ENCODE data around the gene ALK.

Gene ALK

DNA sequence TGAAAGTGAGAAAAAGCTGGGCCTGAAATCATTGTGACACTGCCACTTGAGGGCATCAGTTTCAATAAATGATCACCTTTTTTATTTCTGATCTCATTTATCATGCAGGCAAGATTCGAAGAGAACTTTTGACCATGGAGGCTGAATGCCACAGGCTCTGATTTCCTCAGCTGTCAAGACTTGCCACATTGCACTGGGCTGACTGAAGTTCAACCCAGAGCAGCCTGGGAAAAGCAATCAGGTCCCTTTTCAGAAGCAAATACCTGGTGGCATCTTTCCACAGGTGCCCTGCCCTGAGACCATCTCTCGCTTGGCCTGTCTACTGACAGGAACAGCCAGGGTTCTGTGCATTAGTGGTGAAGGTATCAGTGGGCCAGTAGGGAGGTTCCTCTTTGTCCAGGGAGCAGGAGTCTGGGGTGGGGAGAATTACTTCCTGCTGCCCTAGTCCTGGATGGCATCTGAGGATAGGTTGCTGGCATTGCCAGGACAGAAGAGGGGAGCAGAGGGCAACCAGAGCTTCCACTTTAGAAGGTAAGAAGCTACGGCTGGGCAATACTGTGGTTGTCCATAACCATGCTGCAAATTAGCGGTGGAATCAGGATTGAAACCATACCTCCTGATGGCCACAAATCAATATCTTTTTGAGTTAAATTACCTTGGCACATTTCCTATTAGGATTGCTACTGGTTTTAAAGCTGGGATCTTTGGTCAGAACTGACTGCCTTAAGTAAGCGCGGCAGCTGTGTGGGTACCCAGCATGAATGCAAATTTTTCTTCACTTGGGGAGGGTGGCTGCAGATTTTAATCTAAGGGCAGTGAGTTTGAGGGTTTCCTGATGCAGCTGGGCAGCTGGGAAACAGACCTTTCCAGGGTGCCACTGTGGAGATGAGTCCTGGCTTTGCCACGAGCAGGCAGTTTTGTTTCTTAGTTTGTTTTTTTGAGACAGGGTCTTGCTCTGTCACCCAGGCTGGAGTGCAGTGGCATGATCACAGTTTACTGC is 394.5 kb downstream of the ALK start:
- H3K4me3 ChIP-seq, result no peak overlapping the region
- H3K27ac ChIP-seq, result no peak overlapping the region

DNA sequence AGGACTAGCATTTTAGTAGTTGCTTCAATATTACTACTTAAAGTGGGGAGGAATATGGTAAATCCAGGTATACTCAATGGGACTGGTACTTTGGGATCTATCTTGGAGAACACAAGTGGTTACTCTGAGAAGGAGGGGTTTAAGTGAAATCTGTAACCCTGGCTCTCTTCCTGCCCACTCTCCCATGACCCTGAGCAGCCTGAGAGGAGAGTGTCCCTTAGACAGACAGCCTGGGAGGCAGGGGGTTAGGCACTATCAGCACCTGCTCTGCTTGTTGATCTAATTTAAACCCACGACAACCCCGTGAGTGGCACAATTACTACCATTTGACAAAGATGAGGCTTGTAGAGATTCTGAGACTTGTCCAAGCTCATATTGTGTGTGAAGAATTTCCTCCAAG is 395.5 kb downstream of the ALK start:
- H3K27ac ChIP-seq, result no peak overlapping the region
- no peak overlapping the region for H3K4me3 ChIP-seq

DNA sequence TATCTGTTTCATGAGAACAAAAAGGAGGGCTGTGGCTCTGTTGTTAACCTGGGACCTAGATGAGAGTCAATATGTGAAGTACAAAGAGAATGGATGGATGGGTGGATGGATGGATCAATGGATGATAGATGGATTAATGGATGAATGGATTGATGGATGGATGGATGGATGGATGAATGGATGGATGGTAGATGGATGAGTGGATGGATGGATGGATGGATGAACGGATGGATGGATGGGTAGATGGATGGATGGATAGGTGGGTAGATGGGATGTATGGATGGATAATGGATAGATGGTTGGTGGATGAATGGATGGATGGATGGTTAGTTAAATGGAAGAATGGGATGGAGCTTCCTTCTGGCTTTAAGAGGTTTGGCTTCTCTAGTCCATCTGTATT is 396.7 kb downstream of the ALK start:
- H3K27ac ChIP-seq, result no peak overlapping the region
- H3K4me3 ChIP-seq, result no peak overlapping the region

DNA sequence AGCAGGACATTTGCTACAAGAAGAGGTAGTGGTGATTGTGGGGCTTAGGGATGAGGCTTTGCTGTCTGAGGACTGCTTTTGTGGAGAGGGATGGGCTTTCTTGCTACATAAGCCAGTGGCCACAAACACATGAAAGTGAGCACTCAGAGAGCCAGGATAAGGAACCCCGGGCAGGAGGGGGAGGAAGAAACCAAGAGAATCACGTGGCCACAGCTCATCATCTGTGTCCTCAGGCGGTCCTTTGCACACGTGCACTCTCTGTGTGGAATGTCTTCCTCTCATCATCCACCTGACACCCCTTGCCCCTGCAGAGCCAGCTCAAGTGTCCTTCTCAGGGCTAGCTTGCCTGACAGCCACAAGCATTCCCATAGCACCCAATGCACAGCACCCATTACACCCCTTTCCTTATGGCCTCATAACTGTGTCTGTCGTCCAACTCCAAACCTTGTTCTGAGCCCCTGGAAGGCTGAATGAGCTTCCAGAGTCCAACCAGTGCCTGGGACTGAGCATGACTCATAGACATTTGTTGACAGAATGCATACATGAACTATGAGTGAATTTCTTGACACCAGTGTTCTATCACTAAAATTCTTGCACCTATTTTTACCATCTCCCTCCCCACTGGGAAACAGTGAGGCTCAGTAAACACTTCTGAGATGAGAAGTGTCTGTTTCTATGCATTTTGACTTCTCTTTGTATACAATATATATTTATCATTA is 398.3 kb downstream of the ALK start:
- no peak overlapping the region for H3K4me3 ChIP-seq
- H3K27ac ChIP-seq, result no peak overlapping the region

DNA sequence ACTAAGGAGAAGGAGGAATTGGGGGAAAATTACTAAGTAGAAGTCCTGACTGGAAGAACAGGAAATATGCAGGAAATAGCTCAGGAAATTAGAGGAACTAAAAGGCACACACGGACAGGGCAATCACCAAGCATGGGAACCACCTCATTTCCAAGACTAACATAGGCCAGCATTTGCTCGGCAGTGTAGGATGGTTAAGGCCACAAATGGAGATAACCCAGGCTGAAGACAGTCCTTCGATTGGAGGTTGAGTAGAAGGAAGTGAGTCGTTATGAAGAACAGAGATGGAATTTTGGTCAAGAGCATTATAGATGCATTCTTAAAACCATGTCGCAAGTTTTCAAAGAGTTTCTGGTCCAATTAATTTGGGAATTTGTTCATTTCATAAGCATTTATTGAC is 401.4 kb downstream of the ALK start:
- Histone ChIP-seq H3K4me3 (no peak overlapping the region), H3K27ac (no peak overlapping the region)

DNA sequence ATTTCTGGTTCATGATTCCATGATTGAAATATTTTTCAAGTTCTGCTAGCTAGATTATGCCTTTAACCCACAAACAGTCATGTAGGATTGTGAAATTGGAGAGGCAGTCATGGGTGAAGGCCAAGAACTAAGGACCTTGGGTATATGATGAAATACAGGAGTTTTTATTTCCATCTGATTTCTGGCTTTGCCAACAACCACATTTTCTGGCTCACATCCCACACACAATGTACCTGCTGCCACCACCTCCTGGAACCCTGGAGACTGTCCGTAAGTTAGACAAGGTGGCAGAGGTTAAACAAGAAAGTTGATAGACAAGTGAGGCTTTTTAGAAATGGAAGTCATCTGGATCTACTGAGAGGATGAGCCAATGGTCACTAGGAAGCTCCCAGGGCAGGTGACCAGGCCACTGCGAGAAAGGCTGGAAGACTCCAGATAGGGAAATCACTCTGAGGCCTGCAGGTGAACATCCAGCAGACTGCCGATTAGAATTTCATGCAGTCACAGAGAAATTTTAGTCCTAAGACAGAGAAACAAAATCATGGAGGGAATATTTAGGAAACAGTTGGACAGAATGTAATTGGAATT is 402.0 kb downstream of the ALK start:
- H3K27ac ChIP-seq, result no peak overlapping the region
- no peak overlapping the region for H3K4me3 ChIP-seq

DNA sequence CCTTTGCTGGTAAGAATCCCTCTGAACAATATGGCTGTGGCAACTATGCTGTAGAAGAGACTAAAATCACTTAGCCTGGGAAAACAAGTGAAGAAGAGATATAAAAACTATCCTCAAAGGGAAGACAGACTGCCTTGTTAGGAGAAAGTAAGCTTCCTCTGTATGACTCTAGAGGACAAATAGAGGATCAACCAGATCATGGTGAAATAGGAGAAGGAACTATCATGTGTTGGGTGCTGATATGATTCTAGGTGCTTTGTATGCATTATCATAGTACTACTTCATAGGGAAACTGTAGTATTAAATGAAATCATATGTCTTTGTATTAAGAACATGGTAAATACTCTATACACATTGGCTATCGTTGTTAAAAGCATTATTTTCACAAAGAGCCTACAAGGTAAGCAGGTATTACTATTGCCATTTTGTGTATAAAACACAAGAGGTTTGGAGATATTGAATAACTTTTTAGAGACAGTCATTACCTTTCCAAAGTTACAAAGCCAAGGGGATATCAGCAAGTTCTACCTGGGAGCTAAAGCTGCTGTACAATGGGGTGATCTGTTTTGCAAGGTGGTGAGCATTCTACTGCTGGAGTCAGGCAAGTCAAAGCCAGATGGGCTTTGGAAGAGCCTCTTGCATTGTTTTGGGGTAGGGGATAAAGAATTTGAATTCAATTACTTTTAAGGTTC is 402.6 kb downstream of the ALK start:
- H3K4me3 ChIP-seq, result no peak overlapping the region
- no peak overlapping the region for H3K27ac ChIP-seq

DNA sequence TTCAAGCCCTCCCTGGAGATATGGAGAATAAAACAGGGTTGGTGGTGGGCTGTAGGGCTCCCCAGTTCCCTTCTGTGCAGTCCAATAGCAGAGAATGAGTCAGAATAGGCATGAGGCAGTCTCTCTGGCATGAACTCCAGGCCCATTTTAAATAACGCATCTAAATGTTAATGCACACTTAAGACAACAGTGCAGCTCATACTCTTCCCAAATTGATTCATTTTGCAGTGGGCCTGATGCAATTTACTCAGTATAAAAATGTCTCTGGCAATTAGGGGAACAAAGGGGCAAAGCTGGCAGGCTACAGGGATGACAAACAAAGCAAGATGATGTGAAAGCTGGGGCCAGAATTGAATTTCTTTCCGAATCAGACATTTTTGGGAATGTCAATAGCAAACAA is 403.4 kb downstream of the ALK start:
- Histone ChIP-seq H3K27ac (no peak overlapping the region), H3K4me3 (no peak overlapping the region)

DNA sequence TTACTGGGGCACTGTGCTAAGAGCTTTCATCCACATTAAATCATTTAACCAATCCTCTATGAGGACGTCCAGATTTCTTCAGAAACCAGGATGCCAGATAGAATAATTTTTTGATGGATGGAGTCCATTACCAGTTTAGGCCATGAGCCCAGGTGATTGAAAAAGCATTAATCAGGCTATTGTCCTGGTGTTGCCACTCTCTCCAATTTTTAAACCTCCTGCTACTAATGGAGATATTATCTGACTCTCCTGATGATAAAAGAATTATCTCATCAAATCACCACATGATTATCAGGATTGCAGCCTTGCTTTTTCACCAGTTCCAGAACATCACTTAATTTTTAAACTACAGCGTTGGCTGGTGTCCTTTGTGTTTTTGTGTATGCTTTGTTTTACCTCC is 404.0 kb downstream of the ALK start:
- H3K4me3 ChIP-seq, result no peak overlapping the region

DNA sequence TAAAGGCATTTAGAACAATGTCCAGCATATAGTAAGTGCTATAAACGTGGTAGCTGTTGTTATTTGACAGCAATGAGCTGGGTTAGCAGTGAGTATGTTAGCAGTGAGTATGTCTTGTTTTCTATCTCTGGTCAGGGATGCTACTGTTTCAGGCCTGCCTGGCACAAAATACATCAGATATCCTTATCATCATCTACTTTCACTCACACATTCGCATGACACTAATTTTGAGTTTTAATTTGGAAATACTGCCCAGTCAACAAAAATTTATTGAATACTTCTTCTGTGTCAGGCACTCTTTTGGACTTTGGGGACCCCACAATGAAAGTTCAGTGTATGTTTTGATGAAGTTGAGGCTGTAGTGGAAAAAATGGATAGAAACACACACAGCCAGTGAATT is 404.6 kb downstream of the ALK start:
- Histone ChIP-seq H3K27ac (no peak overlapping the region), H3K4me3 (no peak overlapping the region)

More for the DNA sequence above, 404.0 kb downstream of the ALK start:
- no peak overlapping the region for H3K27ac ChIP-seq

DNA sequence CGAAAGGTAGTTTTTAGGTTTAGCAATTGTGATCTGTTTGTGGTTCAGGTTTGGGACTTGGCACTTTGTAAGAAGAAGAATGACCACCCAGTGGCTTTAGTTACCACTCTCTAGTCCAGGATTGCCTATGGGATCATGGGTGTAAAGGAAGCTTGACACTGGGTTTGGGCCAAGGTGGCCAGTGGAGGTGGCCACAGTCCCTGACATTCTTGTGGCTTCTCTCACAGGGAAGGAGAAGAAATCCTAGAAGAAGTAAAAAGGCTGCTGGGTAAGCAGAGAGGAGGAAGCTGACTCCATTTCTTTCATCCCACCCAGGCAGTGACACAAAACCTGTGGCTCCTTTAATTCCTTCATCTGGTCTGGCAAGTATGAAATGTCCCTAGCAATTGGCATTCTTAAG is 411.5 kb downstream of the ALK start:
- no peak overlapping the region for H3K4me3 ChIP-seq
- H3K27ac ChIP-seq, result no peak overlapping the region

DNA sequence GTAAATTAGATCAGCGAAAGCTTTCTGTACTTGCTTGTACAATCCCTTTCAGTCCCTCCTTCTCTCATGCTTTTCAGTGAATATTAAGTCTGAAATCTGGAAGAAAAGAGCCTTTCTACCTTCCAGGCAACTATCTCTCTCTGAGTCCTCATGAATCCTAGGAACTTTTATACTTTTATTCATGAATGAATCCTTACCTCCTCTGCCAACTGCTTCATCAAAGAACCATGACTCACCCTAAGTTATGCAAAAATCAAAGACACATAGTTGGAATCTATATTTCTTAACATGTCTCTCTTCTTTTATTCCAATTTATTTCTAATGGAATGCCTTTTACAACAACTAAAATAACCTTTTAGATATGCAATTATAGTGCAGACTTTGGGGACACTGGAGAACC is 412.0 kb downstream of the ALK start:
- H3K4me3 ChIP-seq, result no peak overlapping the region
- no peak overlapping the region for H3K27ac ChIP-seq

DNA sequence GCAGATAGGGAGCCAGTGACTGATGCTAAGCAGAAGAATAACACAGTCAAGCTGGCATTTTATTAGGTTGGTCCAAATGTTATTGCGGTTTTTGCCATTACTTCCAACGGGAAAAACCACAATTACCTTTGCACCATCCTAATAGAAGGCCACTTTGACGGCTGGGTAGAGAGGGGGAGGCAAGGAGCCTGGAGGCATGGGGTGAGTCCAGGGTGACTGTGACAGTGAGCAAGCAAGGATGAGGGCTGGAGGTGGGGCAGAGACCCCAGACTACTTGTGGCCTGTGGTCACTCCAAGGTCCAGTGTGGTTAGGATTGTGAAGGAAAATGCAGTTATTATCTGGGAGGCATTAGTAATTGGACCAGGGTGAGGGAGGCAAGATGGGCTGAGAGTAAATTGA is 416.6 kb downstream of the ALK start:
- H3K27ac ChIP-seq, result no peak overlapping the region

DNA sequence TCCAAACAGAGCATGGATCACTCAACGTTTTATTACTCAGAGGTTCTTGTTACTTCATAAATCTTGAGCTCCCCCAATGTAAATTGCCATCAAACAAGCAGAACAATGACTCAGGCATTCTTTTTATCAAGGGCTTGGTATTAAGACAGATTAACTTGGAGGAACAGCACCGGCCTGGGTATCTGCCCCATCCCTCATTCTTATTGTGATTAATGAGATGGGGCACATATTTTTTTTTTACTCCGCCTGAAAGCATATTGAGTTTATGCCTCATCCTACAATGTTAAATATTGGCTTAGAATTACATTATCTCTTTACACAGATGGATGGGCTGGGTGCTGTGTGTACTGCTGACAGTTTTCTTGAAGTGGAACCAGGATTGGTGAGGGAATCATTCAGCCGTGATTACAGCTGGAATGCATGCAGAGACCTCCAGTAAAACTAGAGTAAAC is 418.9 kb downstream of the ALK start:
- H3K4me3 ChIP-seq, result no peak overlapping the region
- H3K27ac ChIP-seq, result no peak overlapping the region

More for the DNA sequence above, 416.6 kb downstream of the ALK start:
- H3K4me3 ChIP-seq, result no peak overlapping the region

DNA sequence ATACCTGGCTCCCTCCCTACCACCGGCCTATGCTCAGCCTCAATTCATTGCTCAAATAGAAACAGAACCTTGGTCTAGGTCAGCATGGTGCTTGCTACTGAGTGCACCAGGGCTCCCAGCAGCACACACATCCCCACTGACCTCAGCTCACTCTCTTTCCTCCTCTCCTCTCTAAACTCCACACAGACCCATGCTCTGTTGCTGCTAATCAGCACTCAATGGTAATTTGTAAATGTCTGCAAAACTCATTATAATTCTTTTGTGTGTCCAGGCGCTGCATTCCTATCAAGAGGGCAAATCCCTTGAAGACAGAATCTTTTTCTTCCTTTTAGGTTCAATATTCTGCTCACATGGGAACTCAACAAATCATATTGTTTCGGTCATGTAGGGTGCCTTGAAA is 424.0 kb downstream of the ALK start:
- no peak overlapping the region for H3K27ac ChIP-seq
- no peak overlapping the region for H3K4me3 ChIP-seq

DNA sequence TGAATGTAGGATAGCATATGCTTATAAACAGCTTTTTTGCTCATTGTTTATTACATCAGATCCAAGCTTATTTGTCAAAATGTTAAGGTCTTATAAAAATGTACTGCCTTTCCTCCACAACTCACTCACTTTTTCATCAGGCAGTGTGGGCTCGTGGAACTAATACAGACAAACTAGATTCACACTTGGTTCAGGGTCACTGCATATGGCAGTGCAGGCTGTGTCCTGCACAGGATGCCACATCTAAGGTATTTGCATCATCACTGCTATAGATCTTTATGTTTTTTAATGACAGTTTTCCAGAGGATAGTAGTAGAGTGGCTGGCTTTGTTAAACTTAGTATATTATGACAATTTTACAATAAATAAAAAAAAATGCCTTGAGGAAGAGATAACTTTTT is 425.2 kb downstream of the ALK start:
- no peak overlapping the region for H3K27ac ChIP-seq

DNA sequence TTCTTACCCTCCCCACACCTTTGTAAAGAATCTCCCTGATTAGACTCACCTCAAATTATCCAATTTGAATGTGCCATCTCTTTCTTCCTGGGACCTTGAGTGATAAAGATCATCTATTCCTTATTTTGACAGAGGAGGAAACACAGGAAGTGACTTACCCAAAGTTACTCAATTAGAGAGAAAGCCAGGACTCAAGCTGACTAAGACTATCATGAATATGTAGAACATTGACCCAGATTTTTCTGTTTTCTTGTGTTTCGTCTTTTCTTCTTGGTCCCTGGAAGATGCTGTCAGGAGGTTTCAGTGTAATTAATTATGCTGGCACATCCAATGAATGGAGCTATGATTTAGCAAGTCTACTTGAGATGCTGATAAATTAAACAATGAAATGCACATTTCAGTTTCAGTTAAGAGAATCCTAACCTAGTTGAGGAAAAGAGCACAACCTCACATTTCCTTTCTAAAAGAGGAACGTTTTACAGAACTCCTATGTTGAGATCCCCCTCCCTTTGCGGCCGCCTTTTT is 425.8 kb downstream of the ALK start:
- H3K27ac ChIP-seq, result no peak overlapping the region
- no peak overlapping the region for H3K4me3 ChIP-seq

More for the DNA sequence above, 425.2 kb downstream of the ALK start:
- H3K4me3 ChIP-seq, result no peak overlapping the region

DNA sequence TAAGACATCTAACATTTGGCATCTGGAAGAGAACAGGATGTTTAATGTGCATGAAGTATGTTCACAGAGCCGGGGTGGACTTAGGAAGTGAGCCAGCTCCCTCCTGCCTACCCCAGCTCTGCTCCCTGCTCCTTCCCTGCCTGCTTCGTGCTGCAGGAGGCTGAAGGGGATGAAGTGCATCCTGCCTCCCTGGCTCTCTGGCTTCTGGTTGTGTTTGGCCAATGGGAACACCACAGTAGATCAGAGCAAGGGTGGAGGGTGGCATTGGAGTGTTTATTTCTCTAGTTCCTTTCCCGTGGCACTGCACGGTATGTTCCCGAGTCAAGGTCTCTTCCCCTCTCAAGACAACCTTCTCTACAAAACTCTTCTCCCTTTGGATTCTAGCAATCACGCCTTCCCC is 426.3 kb downstream of the ALK start:
- H3K27ac ChIP-seq, result no peak overlapping the region
- no peak overlapping the region for H3K4me3 ChIP-seq

DNA sequence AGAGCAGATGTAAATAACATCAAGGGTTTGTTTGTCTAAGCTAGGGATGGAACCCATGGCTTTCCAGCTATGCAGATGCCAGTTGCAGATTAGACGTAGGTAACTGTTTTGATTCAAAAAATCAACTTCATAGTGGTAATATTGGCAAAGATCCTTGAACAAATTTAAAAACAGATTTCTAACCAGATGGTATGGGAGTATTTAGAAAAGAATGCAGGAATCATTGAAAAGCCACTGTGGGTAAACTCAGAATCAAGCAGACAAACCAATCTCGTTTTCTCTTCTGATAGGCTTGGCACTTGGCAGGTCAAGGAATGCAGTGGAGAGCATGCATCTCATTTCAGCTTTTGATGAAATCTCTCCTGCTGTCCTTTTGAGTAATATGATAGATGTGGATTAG is 428.7 kb downstream of the ALK start:
- no peak overlapping the region for H3K4me3 ChIP-seq
- no peak overlapping the region for H3K27ac ChIP-seq

DNA sequence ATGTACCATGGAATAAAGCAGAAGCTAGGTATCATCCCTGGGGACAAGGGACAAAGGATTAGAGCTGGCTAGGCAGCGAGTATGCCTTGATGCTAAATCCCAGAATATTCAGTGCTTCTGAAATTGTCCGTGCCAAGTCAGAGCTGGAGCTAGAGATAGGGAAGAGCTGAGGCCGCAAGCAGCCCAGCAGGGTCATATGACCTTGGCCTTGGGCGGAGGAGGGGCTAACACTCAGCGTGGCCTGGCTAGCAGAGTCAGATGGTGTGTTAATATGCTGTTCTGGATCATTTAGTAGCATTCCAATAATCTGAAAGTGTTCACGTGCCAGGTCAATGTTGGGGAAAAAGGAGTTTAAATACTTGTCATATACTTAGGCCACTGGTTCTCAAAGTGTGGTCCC is 431.3 kb downstream of the ALK start:
- H3K27ac ChIP-seq, result no peak overlapping the region
- H3K4me3 ChIP-seq, result no peak overlapping the region

Measured in skin epidermis (tissue), 12 donors.